NCI-H2227 (cell line): ENCODE measurements around the gene SAMD13.
"Not testable (repeated sequence)": the region's sequence is repeated elsewhere in the genome, so short reads cannot be mapped to it uniquely, and the experiment has no call there.

Experiments used
- DNase-seq: peaks from one replicate; lab custom pipeline; 2025; ENCODE audit not compliant: unreplicated experiment; lab: John Stamatoyannopoulos, UW

SAMD13 gene

GRCh38 chr1:84283381-84283780 is 18.1 kb upstream of the SAMD13 start:
- no peak for DNase-seq

GRCh38 chr1:84286071-84286470 is 15.4 kb upstream of the SAMD13 start:
- no peak for DNase-seq

- not testable (repeated sequence) for DNase-seq
Observed at GRCh38 chr1:84287389-84287788, 14.1 kb upstream of the SAMD13 start.

- no peak for DNase-seq
Observed at GRCh38 chr1:84289169-84289785, 12.2 kb upstream of the SAMD13 start.

- DNase-seq: no peak
Observed at GRCh38 chr1:84291882-84292655, 9.4 kb upstream of the SAMD13 start.

- no peak for DNase-seq
Observed at GRCh38 chr1:84293766-84294165, 7.7 kb upstream of the SAMD13 start.

GRCh38 chr1:84294751-84295150 is 6.8 kb upstream of the SAMD13 start:
- no peak for DNase-seq

- DNase-seq: no peak
Observed at GRCh38 chr1:84297546-84298244, 3.8 kb upstream of the SAMD13 start.

GRCh38 chr1:84298328-84298683 is 3.2 kb upstream of the SAMD13 start:
- peak; percentile 71 for DNase-seq

- DNase-seq: peak; percentile 65
Observed at GRCh38 chr1:84298684-84299535, 2.6 kb upstream of the SAMD13 start.

GRCh38 chr1:84299536-84300170 is 1.9 kb upstream of the SAMD13 start:
- DNase-seq: no peak

- peak; percentile 10 for DNase-seq
Observed at GRCh38 chr1:84300501-84300900, 1.0 kb upstream of the SAMD13 start.

- no peak for DNase-seq
Observed at GRCh38 chr1:84301785-84302385, 377 bp downstream of the SAMD13 start.

GRCh38 chr1:84303314-84303830 is 1.9 kb downstream of the SAMD13 start:
- no peak for DNase-seq

GRCh38 chr1:84307398-84307797 is 5.9 kb downstream of the SAMD13 start:
- DNase-seq: no peak

GRCh38 chr1:84311296-84311695 is 9.8 kb downstream of the SAMD13 start:
- DNase-seq: no peak

- no peak for DNase-seq
Observed at GRCh38 chr1:84319662-84320061, 18.2 kb downstream of the SAMD13 start.

- DNase-seq: no peak
Observed at GRCh38 chr1:84327830-84328229, 26.3 kb downstream of the SAMD13 start.

- no peak for DNase-seq
Observed at GRCh38 chr1:84330125-84330984, 28.8 kb downstream of the SAMD13 start.
